NCI-H446 (cell line): ENCODE data around the gene TALDO1.

Experiments used
- DNase-seq, 2 experiments: peaks; one replicate each; lab custom pipeline; 2025; lab: John Stamatoyannopoulos, UW

The TALDO1 gene

GRCh38 chr11:787084-787675 lies 39.9 kb downstream of the TALDO1 start:
- no peak for DNase-seq

- no peak for DNase-seq
Measured at GRCh38 chr11:788009-788640, 40.9 kb downstream of the TALDO1 start.

GRCh38 chr11:788953-789940 lies 42.0 kb downstream of the TALDO1 start:
- no peak for DNase-seq

- DNase-seq, result no peak
Measured at GRCh38 chr11:789943-790342, 42.7 kb downstream of the TALDO1 start, which contains the start of gene CEND1. Gene CEND1 (minus strand): TSS chr11:790090. CDS start chr11:788576, 1,514 bp downstream.

GRCh38 chr11:790721-791564 lies 43.7 kb downstream of the TALDO1 start:
- no peak for DNase-seq

GRCh38 chr11:791658-792534 lies 44.6 kb downstream of the TALDO1 start:
- DNase-seq, result no peak

GRCh38 chr11:792535-792821 lies 45.2 kb downstream of the TALDO1 start:
- DNase-seq, result no peak

GRCh38 chr11:792873-793272 lies 45.6 kb downstream of the TALDO1 start:
- DNase-seq, result no peak

- DNase-seq, result peak; percentile 71 to 89
Measured at GRCh38 chr11:793556-793955, 46.3 kb downstream of the TALDO1 start.

GRCh38 chr11:794013-794765 lies 46.9 kb downstream of the TALDO1 start:
- DNase-seq, result no peak

- no peak for DNase-seq
Measured at GRCh38 chr11:794766-795633, 47.7 kb downstream of the TALDO1 start.

- no peak for DNase-seq
Measured at GRCh38 chr11:795634-796564, 48.6 kb downstream of the TALDO1 start.

- DNase-seq, result no peak
Measured at GRCh38 chr11:796565-797295, 49.5 kb downstream of the TALDO1 start.

GRCh38 chr11:797296-798092 lies 50.2 kb downstream of the TALDO1 start:
- peak; percentile 74 to 83 for DNase-seq

- DNase-seq, result peak; percentile 41 to 87
Measured at GRCh38 chr11:798093-798713, 50.9 kb downstream of the TALDO1 start, which contains the start of gene SLC25A22. Gene SLC25A22 (minus strand): TSS chr11:798281. CDS start chr11:795006, 3,275 bp downstream.
